Liver (tissue), 9 donors: Measurements from ENCODE around the gene DISP3. TPM values are rescaled to one million over a fixed set of nuclear protein-coding genes. Genes with fewer than 3 reads are reported as not detected.

Source experiments
- DNase-seq: peaks from one replicate; pipeline ENCODE4 v3.0.0-alpha.2; 2017; ENCODE audit warnings: low spot score
- H3K27ac ChIP-seq, 2 donors: one replicate each; pipeline ENCODE4 v1.7.0; 2013; ENCODE audit warnings: inconsistent platforms in 2 of 2, low read length in 2 of 2, control low read depth in 1 of 2, low read depth in 1 of 2, mild to moderate bottlenecking in 1 of 2
- H3K27me3 ChIP-seq, 4 donors: one replicate each; pipeline versions ENCODE4 v1.6.1 to v1.7.0; 2013; ENCODE audit warnings: low read length in 3 of 4, inconsistent platforms in 1 of 4, mild to moderate bottlenecking in 1 of 4, moderate library complexity in 1 of 4; ENCODE audit not compliant: control insufficient read depth in 4 of 4, insufficient read depth in 4 of 4
- H3K36me3 ChIP-seq, 4 donors: one replicate each; pipeline versions ENCODE4 v1.6.1 to v1.7.0; 2013; ENCODE audit warnings: low read length in 3 of 4, mild to moderate bottlenecking in 3 of 4, low read depth in 1 of 4, moderate library complexity in 1 of 4; ENCODE audit not compliant: control insufficient read depth in 4 of 4, insufficient read depth in 3 of 4
- H3K4me1 ChIP-seq, 4 donors: one replicate each; pipeline versions ENCODE4 v1.6.1 to v1.7.0; 2013; ENCODE audit warnings: low read length in 3 of 4, mild to moderate bottlenecking in 3 of 4, moderate library complexity in 1 of 4; ENCODE audit not compliant: control insufficient read depth in 4 of 4, insufficient read depth in 4 of 4
- H3K4me3 ChIP-seq, 3 donors: one replicate each; pipeline versions ENCODE4 v1.6.1 to v1.7.0; 2013; ENCODE audit warnings: low read length in 3 of 3, control low read depth in 1 of 3, low read depth in 1 of 3, mild to moderate bottlenecking in 1 of 3
- H3K9ac ChIP-seq, 2 donors: one replicate each; pipeline ENCODE4 v1.7.0; 2013; ENCODE audit warnings: low read length in 2 of 2, mild to moderate bottlenecking in 2 of 2, moderate library complexity in 2 of 2, control low read depth in 1 of 2, low read depth in 1 of 2
- H3K9me3 ChIP-seq, 4 donors: one replicate each; pipeline versions ENCODE4 v1.6.1 to v1.7.0; 2013; ENCODE audit warnings: low read length in 3 of 4; ENCODE audit not compliant: control insufficient read depth in 4 of 4
- CTCF ChIP-seq: fragments of 150-350 bp; IDR thresholded peaks from 2 replicates; pipeline ENCODE4 v1.5.1; 2017; ENCODE audit warnings: improper control_type of control experiment, low read depth, low read length; ENCODE audit not compliant: missing input control
- EGR1 ChIP-seq, 2 donors: IDR thresholded peaks; 2 replicates each; pipeline ENCODE4 v1.6.1; 2016 to 2018; ENCODE audit warnings: antibody characterized with exemption in 2 of 2, low read depth in 2 of 2
- FOXA1 ChIP-seq: IDR thresholded peaks from 2 replicates; pipeline ENCODE4 v1.6.1; 2016; ENCODE audit warnings: antibody characterized with exemption
- FOXA2 ChIP-seq: IDR thresholded peaks from 2 replicates; pipeline ENCODE4 v1.6.1; 2016; ENCODE audit warnings: antibody characterized with exemption
- HNF4A ChIP-seq, 2 donors: conservative IDR thresholded peaks; 2 replicates each; pipeline ENCODE4 v1.6.1; 2016; ENCODE audit warnings: antibody characterized with exemption in 2 of 2, mild to moderate bottlenecking in 2 of 2
- HNF4G ChIP-seq: IDR thresholded peaks from 2 replicates; pipeline ENCODE4 v1.6.1; 2016; ENCODE audit warnings: antibody characterized with exemption
- JUND ChIP-seq, 2 donors: IDR thresholded peaks; 2 replicates each; pipeline ENCODE4 v1.6.1; 2016; ENCODE audit warnings: antibody characterized with exemption in 2 of 2
- NR2F2 ChIP-seq: IDR thresholded peaks from 2 replicates; pipeline ENCODE4 v1.6.1; 2016; ENCODE audit warnings: antibody characterized with exemption
- RAD21 ChIP-seq, 2 donors: IDR thresholded peaks; 2 replicates each; pipeline ENCODE4 v1.6.1; 2016; ENCODE audit warnings: antibody characterized with exemption in 2 of 2, mild to moderate bottlenecking in 2 of 2
- REST ChIP-seq: IDR thresholded peaks from 2 replicates; pipeline ENCODE4 v1.6.1; 2016; ENCODE audit warnings: antibody characterized with exemption, mild to moderate bottlenecking
- RXRA ChIP-seq, 2 donors: IDR thresholded peaks; 2 replicates each; pipeline ENCODE4 v1.6.1; 2017 to 2018; ENCODE audit warnings: antibody characterized with exemption in 2 of 2, mild to moderate bottlenecking in 1 of 2
- SP1 ChIP-seq: IDR thresholded peaks from 2 replicates; pipeline ENCODE4 v1.6.1; 2018; ENCODE audit warnings: antibody characterized with exemption, mild to moderate bottlenecking
- TAF1 ChIP-seq: conservative IDR thresholded peaks from 2 replicates; pipeline ENCODE4 v1.6.1; 2016; ENCODE audit warnings: antibody characterized with exemption, mild to moderate bottlenecking
- YY1 ChIP-seq: IDR thresholded peaks from 2 replicates; pipeline ENCODE4 v1.6.1; 2016; ENCODE audit warnings: antibody characterized with exemption, mild to moderate bottlenecking
- ZBTB33 ChIP-seq: IDR thresholded peaks from 2 replicates; pipeline ENCODE4 v1.6.1; 2016; ENCODE audit warnings: antibody characterized with exemption
- WGBS: extraction: QIAGEN DNeasy Blood & Tissue Kit; methylation state at CpG from one replicate; pipeline ENCODE4 v1.1.7; 2013; 5-methylcytosine and 5-hydroxymethylcytosine counted together
- polyA plus RNA-seq, 2 donors: library from polyadenylated mRNA; stranded (reverse) in 1 of 2; unstranded in 1 of 2; fragments of 200-250 nt in 1 of 2; fragments of >200 nt in 1 of 2; fragmentation: Nextera tagmentation in 1 of 2; extraction: Ambion mirVana in 1 of 2; gene quantifications; one replicate each; pipeline versions ENCODE4 v1.2.1 to v1.2.3, GENCODE V29; 2013 to 2015
- total RNA-seq, 2 donors: library from RNA; depleted of rRNA; stranded (reverse); fragments of >200 nt; gene quantifications; one replicate each; pipeline ENCODE4 v1.2.3, GENCODE V29; 2014
- TF ChIP-seq, protein P1 (sequence below): IDR thresholded peaks from 2 replicates; pipeline ENCODE4 v1.6.1; 2016; ENCODE audit warnings: antibody characterized with exemption
- TF ChIP-seq, protein P2 (sequence below): IDR thresholded peaks from 2 replicates; pipeline ENCODE4 v1.6.1; 2016; ENCODE audit warnings: antibody characterized with exemption
- donor health status: healthy.
- donor health status: healthy.
- donor health status: healthy.
- donor health status: healthy.
- donor health status: healthy.

Gene DISP3
- total and polyA plus RNA-seq, 4 donors, result 0.02 to 0.08 TPM; not detected in 2

GRCh38 chr1:11576109-11576875, 97.3 kb downstream of the DISP3 start:
- no peak for TF ChIP-seq RAD21 (IDR thresholded peaks at IDR 0.05)
- TF ChIP-seq EGR1 (IDR thresholded peaks at IDR 0.05; ENCODE audit: low read depth in 2 of 2), result no peak
- no peak for TF ChIP-seq REST
- no peak for TF ChIP-seq HNF4G
- TF ChIP-seq SP1, result no peak
- TF ChIP-seq, protein P1, sequence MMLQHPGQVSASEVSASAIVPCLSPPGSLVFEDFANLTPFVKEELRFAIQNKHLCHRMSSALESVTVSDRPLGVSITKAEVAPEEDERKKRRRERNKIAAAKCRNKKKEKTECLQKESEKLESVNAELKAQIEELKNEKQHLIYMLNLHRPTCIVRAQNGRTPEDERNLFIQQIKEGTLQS, result no peak
- no peak for TF ChIP-seq NR2F2
- TF ChIP-seq JUND (IDR thresholded peaks at IDR 0.05), result no peak
- TF ChIP-seq RXRA (IDR thresholded peaks at IDR 0.05), result no peak
- TF ChIP-seq FOXA1, result no peak
- no peak for TF ChIP-seq HNF4A (conservative IDR thresholded peaks at IDR 0.05)
- no peak for TF ChIP-seq YY1
- TF ChIP-seq CTCF, result no peak
- TF ChIP-seq TAF1, result no peak
- TF ChIP-seq, protein P2, sequence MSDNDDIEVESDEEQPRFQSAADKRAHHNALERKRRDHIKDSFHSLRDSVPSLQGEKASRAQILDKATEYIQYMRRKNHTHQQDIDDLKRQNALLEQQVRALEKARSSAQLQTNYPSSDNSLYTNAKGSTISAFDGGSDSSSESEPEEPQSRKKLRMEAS, result no peak
- no peak for TF ChIP-seq FOXA2
- TF ChIP-seq ZBTB33, result no peak
- 77% methylated on average over 18 of the region's 18 CpGs for WGBS
- peaks cover 0 to 2% (median under 1%) of the 10 kb centered on the region in 4 donors for H3K27me3 ChIP-seq

More at GRCh38 chr1:11576109-11576875, 97.3 kb downstream of the DISP3 start:
- Histone ChIP-seq H3K36me3 (no peaks in the 10 kb centered on the region), H3K9me3 (no peaks in the 10 kb centered on the region), H3K4me3 (no peak overlapping the region), H3K27ac (no peak overlapping the region), H3K4me1 (no peaks in the 10 kb centered on the region), H3K9ac (no peak overlapping the region)
- DNase-seq, result no peak
